NCI-H2196 treated with DMSO at 0.1 percent for 48 hours (cell line): ENCODE measurements around the gene NR2C1.
"Not testable (repeated sequence)": the region's sequence is repeated elsewhere in the genome, so short reads cannot be mapped to it uniquely, and the experiment has no call there.

Experiments
- DNase-seq: peaks from one replicate; lab custom pipeline; 2025; ENCODE audit not compliant: unreplicated experiment; lab: John Stamatoyannopoulos, UW

NR2C1 gene

DNA sequence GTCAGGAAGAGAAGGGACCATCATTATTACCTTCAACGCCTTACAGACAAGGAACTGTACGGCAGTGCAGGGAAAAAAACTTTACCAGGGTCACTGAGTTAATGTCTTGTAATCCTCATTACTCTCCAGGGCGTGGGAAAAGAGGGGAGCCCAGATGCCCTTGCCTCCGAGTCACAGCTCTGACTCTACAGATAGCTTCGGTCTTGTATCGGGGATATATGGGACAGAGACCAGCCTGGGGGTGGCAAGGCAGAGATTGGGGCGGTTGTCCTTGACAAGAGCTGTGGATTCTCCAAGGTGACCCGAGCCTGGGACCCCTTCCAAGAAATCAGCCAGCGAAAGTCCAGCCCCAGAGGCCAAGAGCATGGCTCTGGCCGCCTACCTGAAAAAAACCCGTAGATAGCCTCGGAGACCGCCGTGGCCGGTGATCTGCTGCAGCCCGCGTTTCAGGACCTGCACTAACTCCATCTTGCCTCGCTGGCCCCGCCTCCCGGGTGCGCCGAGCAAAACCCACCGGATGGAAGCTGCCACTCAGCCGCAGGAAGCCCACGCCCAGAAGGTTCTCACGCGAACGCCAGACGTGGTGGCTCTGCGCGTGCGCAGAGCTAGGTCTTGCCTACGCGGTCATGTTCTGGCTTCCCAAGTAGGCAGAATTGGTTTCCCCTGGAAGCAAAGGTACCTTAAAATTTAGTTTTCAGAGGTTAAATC, 70.1 kb downstream of the NR2C1 start, which contains the start of gene NDUFA12:
Gene NDUFA12, minus strand, starts transcription at position 485 of the 708 bp plus-strand sequence. Its CDS starts 17 bp downstream, at position 468.
- peak; percentile 93 for DNase-seq

DNA sequence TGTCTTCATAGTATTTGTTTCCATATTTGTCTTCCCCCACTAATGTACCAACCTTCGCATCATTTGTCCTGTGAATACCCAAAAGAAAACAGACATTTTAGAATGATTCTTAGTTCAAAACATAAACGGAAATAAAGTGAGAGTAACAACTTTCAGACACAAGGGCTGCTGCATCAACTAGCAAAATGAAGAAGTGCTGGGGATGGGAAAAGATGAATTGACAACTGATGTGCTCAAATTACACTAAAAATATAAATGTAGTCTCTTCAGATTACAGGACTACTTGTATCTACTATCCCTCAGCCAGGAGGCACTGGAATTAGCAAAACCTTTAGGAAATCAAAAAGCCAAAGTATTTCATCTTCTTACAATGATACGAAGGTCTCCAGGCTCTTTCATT, 70.7 kb downstream of the NR2C1 start:
- no peak for DNase-seq

DNA sequence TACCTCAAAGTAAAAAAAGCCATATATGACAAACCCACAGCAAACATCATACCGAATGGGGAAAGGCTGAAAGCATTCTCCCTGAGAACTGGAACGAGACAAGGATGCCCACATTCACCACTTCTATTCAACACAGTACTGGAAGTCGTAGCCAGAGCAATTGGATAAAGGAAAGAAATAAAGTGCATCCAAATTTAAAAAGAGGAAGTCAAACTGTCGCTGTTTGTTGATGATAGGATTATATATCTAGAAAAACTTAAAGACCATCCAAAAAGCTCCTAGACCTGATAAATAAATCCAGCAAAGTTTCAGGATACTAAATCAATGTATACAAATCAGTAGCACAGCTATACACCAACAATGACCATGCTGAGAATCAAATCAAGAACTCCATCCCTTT, 75.1 kb downstream of the NR2C1 start:
- no peak for DNase-seq

DNA sequence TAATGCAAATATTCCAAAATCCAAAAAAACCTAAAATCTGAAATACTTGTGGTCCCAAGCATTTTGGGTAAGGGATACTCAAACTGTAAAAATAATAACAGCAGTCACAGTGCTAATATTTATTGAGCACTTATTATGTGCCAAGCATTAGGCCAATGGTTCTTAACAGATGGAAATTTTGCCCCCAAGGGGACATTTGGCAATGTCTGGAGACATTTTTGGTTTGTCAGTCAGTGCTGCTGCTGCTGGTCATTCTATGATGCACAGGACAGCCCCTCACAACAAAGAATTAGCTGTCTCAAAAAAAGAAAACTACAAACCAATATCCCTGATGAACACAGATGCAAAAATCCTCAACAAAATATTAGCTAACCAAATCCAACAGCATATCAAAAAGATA, 75.7 kb downstream of the NR2C1 start:
- DNase-seq, result no peak

DNA sequence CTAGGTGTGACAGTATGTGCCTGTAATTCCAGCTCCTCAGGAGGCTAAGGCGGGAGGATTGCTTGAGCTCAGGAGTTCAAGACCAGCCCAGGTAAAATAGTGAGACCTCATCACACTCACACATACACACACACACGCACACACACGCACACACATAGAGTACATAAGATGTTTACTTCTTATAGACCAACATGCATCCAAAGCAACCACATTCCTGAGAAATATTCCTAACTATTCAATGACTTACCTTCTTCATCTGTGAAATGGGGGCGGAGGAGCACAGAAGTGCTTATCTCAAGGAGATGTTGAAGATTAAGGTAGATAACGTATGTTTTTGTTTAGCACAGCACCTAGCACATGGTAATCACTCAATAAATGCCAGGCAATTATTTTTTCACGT, 76.4 kb downstream of the NR2C1 start:
- DNase-seq, result no peak

DNA sequence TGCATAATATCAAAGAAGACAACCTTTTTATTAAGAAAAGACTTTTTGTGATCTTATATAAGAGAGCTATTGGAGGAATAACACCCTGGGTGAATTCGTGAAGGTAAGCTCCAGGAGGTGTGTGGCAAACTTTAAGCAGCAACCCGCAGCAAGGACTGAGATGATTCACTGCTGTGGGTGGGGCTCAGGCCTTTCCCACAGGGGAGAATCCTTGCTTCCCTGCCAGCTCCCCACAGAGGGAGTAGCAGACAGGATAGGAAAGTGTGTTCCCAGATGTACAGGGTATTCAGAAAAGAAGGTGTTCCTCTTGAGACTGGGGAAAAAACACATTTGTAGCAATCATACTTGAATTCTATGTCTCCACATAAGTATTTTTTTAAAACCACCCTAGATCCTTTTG, 79.1 kb downstream of the NR2C1 start:
- DNase-seq, result no peak

DNA sequence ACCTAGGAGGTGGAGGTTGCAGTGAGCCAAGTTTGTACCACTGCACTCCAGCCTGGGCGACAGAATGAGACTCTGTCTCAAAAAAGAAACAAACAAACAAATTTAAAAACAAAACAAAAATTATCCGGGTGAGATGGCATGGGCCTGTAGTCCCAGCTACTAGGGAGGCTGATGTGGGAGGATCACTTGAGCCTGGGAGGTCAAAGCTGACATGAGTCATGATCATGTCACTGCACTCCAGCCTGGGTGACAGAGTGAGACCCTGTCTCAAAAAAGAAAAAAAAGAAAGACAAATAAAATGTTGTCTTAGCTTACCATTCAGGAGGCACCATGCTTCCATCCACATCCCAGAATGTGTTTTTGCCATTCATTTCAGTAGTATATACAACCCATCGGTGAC, 79.6 kb downstream of the NR2C1 start:
- not testable (repeated sequence) for DNase-seq

DNA sequence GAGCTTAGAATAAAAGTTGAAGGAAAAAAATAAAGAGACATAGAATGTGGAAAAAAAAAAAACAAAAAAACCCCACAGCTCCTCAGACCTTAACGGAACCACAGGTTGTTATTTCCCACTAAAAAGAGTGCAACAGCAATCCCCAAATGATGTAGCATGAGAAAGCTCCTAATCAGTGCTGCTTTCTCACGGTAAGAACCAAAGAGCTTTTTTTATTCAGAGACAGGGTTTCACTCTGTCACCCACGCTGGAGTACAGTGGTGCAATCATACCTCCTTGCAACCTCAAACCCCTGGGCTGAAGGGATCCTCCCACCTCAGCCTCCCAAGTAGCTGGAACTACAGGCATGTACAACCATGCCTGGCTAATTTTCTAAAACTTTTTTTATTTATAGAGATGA, 83.2 kb downstream of the NR2C1 start:
- no peak for DNase-seq

DNA sequence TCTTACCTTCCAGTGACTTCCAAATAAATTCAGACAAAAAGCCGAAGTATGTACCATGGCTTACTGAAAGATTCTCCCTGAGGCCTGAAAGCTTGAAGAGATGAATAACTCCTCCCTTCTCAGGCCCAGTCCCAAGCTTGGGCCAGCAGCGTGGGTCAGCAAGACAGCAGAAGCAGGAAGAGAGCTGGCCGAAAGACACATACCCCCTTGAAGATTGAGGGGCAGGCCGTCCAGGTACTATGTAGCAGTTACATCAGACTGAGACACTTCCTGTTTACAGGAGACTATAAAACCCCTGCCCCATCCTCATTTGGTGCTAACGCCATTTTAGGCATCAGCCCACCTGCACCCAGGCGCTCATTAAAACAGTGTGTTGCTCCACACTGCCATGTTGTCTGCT, 84.9 kb downstream of the NR2C1 start:
- DNase-seq, result no peak

DNA sequence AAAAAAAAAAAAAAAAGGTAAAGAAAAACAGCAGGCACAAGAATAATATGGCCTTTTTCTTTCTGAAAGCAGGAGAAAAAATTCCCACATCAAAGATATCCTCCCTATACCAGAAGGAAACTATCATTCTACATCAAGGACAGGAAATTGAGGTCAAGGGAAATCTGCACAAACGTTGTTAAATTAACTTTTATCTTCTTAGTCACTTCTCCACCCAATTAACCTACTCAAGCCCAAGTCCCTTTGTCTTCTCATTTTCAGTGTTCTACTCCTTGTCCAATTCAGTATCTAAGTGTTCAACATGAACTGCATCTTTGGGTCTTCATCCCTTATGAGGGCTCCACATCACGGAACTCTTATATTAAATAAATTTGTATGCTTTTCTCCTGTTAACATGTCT, 85.6 kb downstream of the NR2C1 start:
- no peak for DNase-seq

DNA sequence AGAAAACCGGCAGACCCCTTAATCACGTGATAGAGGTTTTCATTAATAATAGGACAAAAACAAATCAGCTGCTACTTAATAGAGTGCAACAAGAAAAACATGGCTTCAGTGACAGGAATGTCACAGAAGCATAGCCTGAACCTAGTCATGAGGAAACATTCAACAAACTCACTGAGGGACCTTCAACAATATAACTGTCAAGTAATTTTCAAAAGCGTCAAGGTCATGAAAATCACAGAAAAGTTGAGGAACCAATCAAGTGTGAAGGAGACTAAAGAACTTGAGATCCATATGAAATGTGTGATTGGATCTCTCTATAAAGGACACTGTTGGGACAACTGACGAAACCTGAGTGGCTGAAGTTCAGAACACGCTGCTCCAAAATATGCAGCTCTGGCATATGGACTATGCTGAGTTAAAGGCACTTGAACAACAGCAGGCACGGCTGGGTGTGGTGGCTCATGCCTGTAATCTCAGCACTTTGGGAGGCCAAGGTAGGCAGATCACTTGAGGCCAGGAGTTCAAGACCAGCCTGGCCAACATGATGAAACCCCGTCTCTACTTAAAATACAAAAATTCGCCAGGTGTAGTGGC, 86.2 kb downstream of the NR2C1 start:
- no peak for DNase-seq

DNA sequence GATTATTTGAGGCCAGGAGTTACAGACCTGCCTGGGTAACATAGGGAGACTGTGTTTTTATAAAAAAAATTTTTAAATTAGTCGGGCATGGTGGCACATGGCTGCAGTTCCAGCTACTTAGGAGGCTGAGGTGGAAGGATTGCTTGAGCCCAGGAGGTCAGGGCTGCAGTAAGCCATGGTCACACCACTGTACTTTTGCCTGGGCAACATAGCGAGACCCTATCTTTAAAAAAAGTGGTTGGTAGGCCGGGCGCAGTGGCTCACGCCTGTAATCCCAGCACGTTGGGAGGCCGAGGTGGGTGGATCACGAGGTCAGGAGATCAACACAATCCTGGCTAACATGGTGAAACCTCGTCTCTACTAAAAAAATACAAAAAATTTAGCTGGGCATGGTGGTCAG, 88.3 kb downstream of the NR2C1 start:
- DNase-seq, result not testable (repeated sequence)

DNA sequence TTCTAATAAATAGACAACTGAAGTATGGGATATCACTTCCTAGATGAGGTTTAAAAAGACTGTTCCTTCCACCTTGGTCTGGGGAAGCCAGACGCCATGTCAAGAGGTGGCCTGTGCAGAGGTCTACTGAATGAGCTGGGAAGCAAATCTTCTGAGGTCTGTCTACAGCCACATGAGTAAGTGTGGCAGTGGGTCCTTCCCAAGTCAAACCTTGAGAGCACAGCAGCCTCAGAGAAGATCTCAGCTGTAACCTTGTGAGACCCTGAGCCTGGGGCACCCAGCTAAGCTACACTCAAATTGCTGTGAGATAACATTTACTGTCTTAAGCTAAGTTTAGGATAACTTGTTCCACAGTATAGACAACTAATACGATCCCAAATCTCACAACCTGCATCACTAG, 90.1 kb downstream of the NR2C1 start:
- no peak for DNase-seq

DNA sequence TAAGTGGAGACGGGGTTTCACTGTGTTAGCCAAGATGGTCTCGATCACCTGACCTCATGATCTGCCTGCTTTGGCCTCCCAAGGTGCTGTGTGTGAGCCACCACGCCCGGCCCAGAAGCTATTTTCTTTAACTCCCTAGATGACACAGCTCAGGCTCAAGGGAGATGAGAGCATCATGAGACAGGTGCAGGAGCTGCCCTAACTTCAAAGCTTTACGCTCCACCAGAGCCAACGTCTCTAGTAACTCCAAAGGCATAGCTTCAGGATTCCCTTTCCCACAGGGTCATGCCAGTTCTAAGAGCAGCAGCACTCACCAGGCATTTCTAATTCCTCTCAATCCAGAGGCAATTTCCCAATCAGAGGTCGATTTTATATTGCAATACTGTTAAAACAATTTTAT, 91.0 kb downstream of the NR2C1 start:
- no peak for DNase-seq

DNA sequence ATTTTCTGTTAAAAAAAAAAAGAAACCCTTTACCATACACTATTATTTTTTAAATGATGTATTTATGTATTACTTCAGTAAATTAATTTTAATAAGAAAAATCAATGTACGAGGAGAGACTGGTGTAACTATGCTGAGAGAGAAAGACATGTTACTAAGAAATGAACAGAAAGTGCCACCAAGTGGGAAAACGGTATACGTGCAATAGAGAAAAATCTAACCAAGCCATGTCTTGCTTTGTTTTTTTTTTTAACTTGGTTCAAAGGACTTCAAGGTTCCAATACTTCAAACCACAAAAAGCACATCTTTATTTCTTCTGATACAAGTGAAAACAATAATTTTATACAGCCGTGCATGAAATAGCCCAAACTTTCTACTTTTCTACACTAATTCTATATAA, 92.8 kb downstream of the NR2C1 start:
- DNase-seq, result no peak

DNA sequence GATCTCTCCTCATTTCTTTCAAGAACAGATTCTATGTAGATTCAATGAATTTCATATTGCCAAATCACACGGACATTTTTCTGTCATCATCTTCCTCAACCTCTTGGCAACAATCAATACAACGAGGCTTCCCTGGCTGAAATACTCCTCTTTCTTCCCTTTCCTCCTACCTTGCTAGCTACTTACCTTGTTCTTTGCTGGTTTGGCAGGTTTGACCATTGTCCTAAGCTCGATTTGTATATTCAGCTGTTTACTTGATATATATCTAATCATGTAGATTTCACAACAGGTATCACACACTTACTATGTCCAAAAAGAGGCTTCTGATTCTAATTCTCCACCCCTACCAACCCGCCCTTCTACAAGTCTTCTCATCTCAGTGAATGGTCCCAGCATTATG, 93.5 kb downstream of the NR2C1 start:
- DNase-seq, result no peak

DNA sequence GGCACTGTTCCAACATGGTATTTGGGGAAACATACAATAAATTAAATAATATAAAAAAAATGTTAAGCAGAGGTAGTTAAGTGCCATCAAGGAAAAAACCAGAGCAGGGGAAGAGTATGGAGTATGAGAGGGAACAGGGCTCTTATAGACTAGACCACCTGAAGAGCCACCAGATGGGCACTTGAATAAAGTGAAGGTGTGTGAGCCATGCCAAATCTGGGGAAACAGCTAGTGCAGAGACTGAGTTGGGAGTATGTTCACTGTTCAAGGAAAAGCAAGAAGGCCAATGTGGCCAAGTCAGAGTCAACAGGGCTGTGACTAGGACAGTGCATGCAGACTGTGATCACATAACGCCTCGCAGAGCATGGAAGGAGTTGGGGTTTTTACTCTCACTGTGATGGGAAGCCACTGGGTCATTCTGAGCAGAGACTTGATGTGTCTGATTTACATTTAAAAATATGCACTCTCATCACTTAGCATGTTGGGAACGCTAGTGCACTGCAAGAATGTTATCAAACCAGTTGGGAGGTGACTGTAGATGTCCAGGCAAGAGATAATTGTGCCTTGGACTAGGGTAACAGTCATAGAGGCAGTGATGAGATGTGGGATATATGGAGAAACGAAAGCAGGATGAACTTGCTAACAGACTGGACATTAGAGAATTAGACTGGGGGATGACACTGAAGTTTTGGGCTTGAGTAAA, 95.5 kb downstream of the NR2C1 start:
- no peak for DNase-seq

DNA sequence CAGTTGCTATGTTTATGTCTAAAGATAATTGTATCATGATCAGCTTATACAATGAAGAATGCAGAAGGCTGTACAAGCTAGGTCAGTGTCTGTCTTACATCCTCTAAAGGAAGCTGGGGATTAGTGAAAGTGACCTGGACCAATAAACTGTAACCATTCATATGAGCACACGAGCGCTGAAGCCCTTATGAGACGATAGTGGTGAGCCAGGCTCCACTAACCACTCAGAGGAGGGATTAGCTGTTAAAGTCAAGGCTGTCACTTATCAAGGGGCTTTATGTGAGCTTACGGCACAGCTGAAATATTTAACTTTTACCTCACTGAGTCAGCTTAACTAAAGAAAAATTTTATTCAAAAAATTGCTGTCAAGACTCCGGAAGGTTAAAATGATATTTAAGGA, 100.2 kb downstream of the NR2C1 start:
- no peak for DNase-seq

DNA sequence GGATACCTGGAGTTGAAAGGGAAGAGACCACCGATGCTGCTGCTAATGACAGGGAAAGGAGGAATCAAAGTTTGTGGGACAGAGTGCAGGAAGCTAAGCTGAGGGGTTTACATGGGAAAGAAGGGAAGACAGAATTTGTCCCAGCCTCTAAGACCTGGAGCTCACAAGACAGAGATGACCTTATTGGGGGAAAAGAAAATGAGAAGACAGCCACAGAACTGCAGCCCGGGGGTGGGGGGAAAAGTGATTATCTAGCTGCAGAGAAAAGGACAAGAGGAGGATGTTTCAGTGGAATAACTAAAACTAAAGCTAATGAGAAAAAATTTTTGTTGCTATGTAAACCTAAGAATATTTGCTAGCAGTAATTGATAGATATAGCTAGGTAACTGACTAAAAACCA, 100.6 kb downstream of the NR2C1 start:
- DNase-seq, result no peak

DNA sequence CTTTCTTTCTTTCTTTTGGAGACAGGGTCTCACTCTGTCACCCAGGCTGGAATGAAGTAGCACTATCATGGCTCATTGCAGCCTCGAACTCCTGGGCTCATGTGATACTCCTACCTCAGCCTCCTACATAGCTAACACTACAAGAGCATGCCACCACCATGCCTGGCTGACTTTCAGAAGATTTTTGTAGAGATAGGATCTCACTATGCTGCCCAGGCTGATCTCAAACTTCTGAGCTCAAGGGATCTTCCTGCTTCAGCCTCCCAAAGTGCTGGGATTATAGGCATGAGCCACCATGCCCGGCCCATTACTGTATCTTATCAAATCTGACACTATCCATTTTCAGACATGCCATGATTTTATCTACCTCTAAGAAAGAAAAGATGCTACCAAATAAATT, 101.5 kb downstream of the NR2C1 start:
- no peak for DNase-seq

DNA sequence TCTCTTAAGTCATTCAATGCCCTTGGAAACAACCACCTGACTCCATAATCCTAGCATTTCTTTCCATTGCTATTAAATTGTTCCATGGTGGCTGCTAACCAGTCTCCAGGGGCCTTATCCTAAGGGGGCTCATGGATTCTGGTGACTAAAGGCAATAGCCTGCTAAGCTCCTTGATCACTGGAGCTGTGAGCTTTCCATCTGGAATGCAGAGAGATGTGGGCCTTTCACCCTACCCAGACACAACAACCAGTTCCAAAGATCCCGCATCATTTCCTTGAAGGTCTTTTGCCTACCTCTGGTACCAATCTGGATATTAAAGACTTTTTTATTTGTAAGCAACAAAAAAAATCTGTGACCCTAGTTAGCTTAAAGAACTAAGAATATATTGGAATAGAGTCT, 102.9 kb downstream of the NR2C1 start:
- DNase-seq, result no peak
